Stimulated activated CD4-positive, alpha-beta T cell treated with anti-CD3 and anti-CD28 coated beads, Interleukin-2, amount 100 ng/mL, for 24 hours (primary cell): Measurements from ENCODE around the gene FMNL2.

Source experiments
- DNase-seq, 2 donors: peaks; one replicate each; pipeline ENCODE4 v3.0.0-alpha.2; 2020

FMNL2 gene

DNA sequence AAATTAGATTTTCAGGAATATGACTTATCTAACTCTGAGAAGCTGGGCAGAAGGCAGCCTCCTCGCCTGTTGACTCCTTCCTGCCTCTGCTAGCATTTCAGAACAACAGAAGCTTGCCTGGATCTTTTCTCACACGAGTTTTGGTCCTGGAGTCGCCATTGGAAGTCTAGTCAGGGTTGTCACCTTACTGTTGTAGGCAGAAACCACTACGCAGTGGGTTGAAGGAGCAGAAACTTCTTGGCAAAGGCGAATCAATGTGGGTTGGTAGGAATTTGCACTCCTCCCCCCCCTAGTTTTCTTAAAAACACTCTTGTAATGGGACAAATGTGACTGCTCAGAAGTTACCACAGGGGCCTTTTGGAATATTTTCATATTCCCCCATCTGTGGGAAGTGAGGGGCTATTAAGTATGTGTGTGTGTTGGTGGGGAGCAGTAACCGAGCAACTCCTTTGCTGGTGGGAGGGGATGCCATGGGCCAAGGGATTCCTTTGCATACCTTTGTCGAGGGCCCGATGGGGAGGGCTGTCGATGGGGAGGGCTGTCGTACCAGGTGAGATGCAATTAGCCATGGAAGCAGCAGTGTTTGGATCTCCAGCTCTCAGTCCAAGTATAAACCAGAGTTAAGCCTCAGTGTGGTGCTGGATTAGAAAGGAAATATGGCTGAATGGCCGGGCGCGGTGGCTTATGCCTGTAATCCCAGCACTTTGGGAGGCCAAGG, 117.4 kb downstream of the FMNL2 start:
- no peak for DNase-seq

GRCh38 chr2:152453129-152453911, 118.3 kb downstream of the FMNL2 start:
- no peak for DNase-seq

- DNase-seq, result no peak
Measured at GRCh38 chr2:152454371-152454770, 119.4 kb downstream of the FMNL2 start.

DNA sequence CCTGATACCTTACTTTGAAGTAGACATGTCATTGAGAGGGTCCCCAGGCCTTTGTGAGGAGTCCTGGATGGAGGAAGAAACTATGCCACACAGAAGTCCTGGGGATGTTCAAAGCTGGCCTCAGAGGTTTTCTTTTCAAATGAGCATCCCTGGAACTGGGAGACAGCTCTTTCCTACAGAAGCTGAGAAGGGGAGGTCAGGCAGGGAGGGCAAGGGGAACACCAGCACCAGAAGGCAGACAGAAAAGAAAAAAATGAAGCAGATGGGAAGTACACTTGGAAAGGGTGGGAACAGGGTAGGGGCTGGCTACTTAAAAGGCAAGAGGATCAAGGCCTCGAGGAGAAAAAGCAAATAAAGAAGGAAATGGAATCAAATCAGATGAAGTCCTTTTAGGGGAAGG, 120.0 kb downstream of the FMNL2 start:
- no peak for DNase-seq

DNA sequence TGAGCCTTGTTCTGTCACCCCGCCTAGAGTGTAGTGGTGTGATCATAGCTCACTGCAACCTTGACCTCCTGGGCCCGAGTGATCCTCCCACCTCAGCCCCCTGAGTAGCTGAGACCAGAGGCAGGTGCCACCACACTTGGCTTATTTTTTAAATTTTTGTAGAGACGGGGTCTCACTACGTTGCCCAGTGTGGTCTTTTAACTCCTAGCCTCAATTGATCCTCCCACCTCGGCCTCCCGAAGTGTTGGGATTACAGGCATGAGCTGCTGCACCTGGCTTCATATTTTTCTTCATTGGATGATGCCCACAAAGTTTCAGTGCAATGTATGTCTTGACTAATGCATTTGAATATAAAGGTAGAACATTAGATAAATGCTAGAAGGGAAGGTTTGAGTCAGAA, 120.8 kb downstream of the FMNL2 start:
- DNase-seq, result no peak

DNA sequence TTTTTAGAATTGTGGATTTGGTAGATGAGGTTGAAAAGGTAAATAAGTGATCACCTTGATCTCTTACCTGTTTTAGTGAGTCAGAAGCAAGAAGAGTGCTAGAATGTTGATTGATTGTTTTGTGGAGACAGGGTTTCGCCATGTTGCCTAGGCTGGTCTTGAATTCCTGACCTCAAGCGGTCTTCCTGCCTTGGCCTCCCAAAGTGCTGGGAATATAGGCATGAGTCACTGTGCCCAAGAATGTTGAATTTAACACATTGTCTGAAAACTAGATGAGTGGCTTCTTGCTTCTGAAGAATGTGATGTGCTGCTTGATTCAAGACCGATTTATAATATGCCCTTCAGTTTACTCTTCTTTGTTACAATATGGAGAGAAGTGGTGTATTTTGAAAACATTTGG, 121.3 kb downstream of the FMNL2 start:
- no peak for DNase-seq

DNA sequence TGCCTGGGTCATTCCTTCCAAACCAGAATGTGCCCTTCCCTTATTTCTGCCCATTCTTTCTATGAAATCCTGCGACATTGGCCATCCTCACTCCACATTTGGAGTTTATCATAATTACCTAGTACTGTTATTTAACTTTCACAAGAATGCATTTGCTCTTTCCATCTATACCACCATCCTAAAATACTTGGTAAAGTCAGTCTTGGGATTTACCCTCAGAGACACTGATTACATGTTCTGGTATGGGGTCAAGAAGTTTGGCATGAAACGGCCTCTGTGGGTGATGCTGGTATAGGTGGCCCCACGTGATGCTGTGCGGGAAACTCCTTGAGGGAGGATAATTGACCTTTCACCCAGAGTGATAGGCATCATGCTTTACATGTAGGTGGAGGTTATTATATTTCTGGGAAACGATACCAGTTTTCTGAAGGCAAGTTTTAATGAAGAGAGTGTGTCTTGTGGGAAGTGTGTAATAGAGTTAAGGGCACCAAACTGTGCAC, 123.5 kb downstream of the FMNL2 start:
- no peak for DNase-seq

- DNase-seq, result no peak
Measured at GRCh38 chr2:152459091-152459490, 124.1 kb downstream of the FMNL2 start.

GRCh38 chr2:152460567-152460966, 125.6 kb downstream of the FMNL2 start:
- no peak for DNase-seq

GRCh38 chr2:152462120-152462519, 127.1 kb downstream of the FMNL2 start:
- DNase-seq, result no peak

- DNase-seq, result no peak
Measured at GRCh38 chr2:152462779-152463178, 127.8 kb downstream of the FMNL2 start.

- no peak for DNase-seq
Measured at GRCh38 chr2:152464851-152465470, 130.0 kb downstream of the FMNL2 start.

DNA sequence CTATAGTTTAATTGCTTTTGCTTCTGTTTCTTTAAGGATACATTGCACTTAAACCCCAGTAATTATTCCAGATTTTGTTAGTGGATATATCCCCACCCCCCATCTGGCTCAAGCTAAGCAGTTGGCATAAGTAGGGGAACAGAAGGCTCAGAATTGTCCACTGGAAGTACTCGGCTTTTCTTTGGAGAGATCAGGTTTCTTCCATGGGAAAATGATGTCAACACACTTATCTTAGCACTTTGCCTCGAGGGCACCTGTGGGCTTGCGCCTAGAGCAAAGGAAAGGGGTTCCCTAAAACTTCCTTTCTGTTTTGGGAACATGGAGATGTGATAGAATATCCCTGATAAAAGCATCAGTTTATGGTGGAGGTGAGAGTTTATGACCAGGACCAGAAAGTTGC, 130.6 kb downstream of the FMNL2 start:
- no peak for DNase-seq

- DNase-seq, result no peak
Measured at GRCh38 chr2:152466041-152466440, 131.1 kb downstream of the FMNL2 start.

GRCh38 chr2:152466980-152467676, 132.2 kb downstream of the FMNL2 start:
- no peak for DNase-seq

DNA sequence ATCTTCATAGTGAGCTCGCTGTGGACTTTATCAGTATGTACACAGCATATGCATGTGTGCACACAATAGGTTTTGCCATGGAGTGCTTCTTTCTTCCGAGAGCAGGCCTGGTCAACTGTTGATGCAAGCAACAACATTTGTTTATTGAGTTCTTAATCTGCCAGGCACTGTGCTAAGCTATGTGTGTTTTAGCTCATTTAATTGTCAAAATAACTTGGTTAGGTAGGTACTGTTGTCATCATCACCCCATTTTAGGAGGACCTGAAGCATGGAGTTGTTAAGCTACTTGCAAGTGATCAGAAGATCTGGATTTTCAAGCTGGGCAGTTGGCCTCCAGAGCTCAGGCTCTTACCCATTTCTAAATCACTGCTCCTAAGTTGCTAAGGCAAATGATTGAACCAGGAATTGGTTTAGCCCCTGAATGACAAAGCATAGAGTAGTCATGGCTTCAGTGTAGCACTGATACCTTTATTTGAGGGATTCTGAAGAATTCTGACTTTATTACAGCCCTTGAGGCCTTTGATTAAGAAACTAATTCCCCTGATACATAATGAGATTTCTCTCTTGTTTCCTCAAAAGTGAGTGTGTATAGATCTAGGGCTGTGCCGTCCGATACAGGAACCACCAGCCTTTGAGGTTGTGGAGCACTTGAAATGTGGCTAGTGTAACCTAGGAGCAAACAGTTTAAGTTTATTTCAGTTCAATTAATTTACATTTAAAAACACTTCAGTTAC, 132.9 kb downstream of the FMNL2 start:
- DNase-seq, result no peak

GRCh38 chr2:152468899-152469692, 134.1 kb downstream of the FMNL2 start:
- DNase-seq, result no peak

- DNase-seq, result no peak
Measured at GRCh38 chr2:152470861-152471854, 136.2 kb downstream of the FMNL2 start.

- no peak for DNase-seq
Measured at GRCh38 chr2:152472481-152472887, 137.5 kb downstream of the FMNL2 start.

GRCh38 chr2:152473151-152473857, 138.3 kb downstream of the FMNL2 start:
- no peak for DNase-seq
